ENCODE measurements around the gene PPP3CA. TPM values are rescaled to one million over a fixed set of nuclear protein-coding genes. Genes with fewer than 3 reads are reported as not detected.

Gene PPP3CA
- total RNA-seq, 6 experiments from 2014 or later: 12.1 to 14.5 (median 13.1) TPM

DNA sequence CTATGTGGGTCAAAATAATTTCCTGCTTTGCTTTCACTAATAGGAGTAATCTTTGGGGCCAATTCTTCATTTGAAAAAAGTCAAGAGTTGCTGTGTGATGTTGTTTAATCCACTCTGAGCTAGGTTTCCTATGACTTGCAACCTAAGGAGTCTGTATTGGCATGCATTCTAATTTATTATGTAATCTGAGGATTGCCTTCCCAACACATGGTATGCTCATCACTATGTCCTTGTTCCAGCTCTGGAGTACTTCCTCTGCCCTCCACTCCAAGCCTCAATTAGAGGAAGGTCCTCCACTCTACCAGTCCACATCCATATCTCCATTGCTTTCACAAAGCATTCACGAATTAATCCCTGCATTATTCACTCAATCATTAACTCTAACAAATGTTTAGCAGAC is 56.1 kb downstream of the PPP3CA start:
- Histone ChIP-seq H3K27me3 (no peaks in the 10 kb centered on the region), H3K27ac (no peak overlapping the region), H3K36me3 (no peaks in the 10 kb centered on the region), H3K9me3 (peaks cover 0 to 1% (median 0%) of the 10 kb centered on the region in 4 donors), H3K4me1 (no peaks in the 10 kb centered on the region), H3K4me3 (no peak overlapping the region)
- TF ChIP-seq POLR2A (IDR thresholded peaks at IDR 0.05): no peak
- DNase-seq (no peak), ATAC-seq (peak in 2 of 4 donors; percentile 44 to 46)
- intact Hi-C loops (cut with DNase I): no loop called here
- 30% methylated on average over 1 of the region's 1 CpG for WGBS (ENCODE audit: insufficient coverage, low coverage, low lambda C conversion rate, missing lambda C conversion rate)

DNA sequence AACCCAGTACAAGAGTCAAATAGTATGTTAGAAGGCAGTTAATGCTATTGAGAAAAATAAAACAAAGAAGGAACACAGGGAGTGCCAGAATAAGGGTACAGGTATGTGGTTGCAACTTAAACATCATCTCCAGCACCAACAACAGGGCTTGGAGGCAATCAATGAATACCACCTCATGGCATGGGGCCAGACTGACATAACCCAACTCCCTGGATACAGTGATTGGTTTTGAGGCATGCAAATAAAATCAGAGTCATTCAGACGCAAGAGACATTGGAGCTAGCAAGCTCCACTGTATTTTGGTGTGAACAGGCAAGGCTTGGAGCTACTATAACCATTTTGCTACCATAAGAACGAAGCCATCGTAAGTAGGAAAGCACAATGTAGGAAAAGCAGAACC is 56.7 kb downstream of the PPP3CA start:
- Histone ChIP-seq H3K9me3 (peaks cover 0 to 1% (median 0%) of the 10 kb centered on the region in 4 donors), H3K27ac (no peak overlapping the region), H3K4me3 (no peak overlapping the region), H3K4me1 (no peaks in the 10 kb centered on the region), H3K36me3 (no peaks in the 10 kb centered on the region), H3K27me3 (no peaks in the 10 kb centered on the region)
- DNase-seq (no peak), ATAC-seq (no peak)
- TF ChIP-seq, protein P1, sequence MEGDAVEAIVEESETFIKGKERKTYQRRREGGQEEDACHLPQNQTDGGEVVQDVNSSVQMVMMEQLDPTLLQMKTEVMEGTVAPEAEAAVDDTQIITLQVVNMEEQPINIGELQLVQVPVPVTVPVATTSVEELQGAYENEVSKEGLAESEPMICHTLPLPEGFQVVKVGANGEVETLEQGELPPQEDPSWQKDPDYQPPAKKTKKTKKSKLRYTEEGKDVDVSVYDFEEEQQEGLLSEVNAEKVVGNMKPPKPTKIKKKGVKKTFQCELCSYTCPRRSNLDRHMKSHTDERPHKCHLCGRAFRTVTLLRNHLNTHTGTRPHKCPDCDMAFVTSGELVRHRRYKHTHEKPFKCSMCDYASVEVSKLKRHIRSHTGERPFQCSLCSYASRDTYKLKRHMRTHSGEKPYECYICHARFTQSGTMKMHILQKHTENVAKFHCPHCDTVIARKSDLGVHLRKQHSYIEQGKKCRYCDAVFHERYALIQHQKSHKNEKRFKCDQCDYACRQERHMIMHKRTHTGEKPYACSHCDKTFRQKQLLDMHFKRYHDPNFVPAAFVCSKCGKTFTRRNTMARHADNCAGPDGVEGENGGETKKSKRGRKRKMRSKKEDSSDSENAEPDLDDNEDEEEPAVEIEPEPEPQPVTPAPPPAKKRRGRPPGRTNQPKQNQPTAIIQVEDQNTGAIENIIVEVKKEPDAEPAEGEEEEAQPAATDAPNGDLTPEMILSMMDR (IDR thresholded peaks at IDR 0.05): no peak
- TF ChIP-seq POLR2A (IDR thresholded peaks at IDR 0.05): no peak
- intact Hi-C loops (cut with DNase I): no loop called here
- 82% methylated on average over 3 of the region's 3 CpGs for WGBS (ENCODE audit: insufficient coverage, low coverage, low lambda C conversion rate, missing lambda C conversion rate)

DNA sequence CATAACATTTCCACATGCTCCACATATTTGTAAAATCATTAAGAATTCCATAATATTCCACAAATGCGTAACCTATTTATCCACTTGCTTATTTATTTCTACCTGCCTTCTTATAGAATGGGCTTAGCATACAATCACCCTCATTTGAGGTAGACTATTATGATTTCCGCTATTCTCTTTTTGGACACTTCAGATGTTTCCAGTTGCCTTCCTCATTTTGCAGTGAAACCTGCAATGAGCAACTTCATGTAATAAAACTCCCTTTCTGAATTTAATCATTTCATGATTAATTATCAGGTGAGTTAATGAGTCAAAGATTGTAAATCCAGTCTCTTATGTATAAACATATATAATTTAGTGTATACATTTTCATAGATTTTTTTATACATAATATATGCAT is 58.0 kb downstream of the PPP3CA start:
- DNase-seq (no peak), ATAC-seq (no peak)
- no peak overlapping the region for H3K27ac ChIP-seq
- intact Hi-C loops (cut with DNase I): no loop called here
- 75% methylated on average over 2 of the region's 2 CpGs for WGBS (ENCODE audit: insufficient coverage, low coverage, low lambda C conversion rate, missing lambda C conversion rate)
- H3K36me3 ChIP-seq: no peaks in the 10 kb centered on the region
- no peaks in the 10 kb centered on the region for H3K4me1 ChIP-seq
- H3K4me3 ChIP-seq: no peak overlapping the region
- TF ChIP-seq, protein P1 (IDR thresholded peaks at IDR 0.05): no peak
- no peak for TF ChIP-seq POLR2A (IDR thresholded peaks at IDR 0.05)
- H3K27me3 ChIP-seq: no peaks in the 10 kb centered on the region
- peaks cover 0 to 1% (median 0%) of the 10 kb centered on the region in 4 donors for H3K9me3 ChIP-seq

DNA sequence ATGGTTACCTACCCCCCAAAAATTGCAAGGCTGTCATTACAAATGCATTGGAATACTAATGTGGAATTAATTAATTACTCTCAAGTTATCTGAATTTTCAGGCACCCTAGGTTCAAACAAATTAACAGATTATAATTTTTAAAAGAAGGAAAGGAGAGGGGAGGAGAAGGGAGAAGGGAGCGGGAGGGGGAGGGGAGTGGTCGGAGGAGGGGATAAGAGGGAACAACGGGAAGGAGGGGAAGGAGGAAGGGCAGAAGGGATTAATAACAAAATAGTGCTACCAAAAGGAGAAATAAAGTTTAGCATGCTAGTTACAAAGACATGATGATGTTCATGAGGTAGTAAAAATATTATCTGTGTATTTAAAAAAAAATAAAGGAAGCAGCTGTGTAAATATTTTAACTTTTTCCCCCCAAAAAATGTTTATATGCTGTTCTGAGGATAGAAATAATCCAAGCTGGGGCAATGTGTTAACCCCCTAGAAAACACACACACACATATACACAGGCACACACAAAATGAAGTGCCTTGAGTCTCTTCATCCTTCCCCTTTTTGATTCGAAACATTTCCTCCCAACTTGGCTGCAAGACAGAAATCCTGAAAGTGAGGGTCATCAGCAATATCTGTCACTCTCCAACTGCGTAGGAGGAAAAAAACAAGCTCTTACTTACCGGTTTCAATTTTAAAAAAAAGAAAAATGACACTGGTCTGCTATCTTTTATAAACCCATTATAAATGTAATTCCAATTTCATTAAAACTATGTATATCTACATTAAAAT is 58.8 kb downstream of the PPP3CA start:
- DNase-seq (no peak), ATAC-seq (peak; percentile 50 to 71 (median 54))
- peaks cover 0 to 1% (median 0%) of the 10 kb centered on the region in 4 donors for H3K9me3 ChIP-seq
- TF ChIP-seq POLR2A (IDR thresholded peaks at IDR 0.05): no peak
- TF ChIP-seq, protein P1 (IDR thresholded peaks at IDR 0.05): no peak
- H3K4me3 ChIP-seq: no peak overlapping the region
- no peak overlapping the region for H3K27ac ChIP-seq
- H3K36me3 ChIP-seq: no peaks in the 10 kb centered on the region
- intact Hi-C loops (cut with DNase I): no loop called here
- no peaks in the 10 kb centered on the region for H3K27me3 ChIP-seq
- H3K4me1 ChIP-seq: no peaks in the 10 kb centered on the region
- 51% methylated on average over 6 of the region's 6 CpGs for WGBS (ENCODE audit: insufficient coverage, low coverage, low lambda C conversion rate, missing lambda C conversion rate)

DNA sequence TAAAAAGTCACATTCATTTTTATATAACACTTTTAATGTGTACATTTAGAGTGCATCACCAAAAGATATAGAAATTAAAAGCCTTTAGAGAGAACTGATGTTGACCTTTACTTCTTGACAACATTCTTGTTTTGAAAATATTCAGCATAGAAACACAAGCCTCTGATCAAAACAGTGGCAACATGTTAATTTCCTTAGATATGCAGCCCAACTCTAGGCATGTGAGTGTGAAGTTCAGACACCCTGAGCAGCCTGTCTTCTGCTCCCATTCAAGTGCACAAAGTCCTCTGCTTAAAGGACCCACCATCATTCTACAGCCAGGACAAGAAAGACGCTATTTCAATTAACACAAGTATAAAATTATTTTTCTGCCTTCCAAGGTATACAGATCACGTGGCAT is 60.0 kb downstream of the PPP3CA start:
- Histone ChIP-seq H3K27ac (no peak overlapping the region), H3K4me1 (no peaks in the 10 kb centered on the region), H3K36me3 (no peaks in the 10 kb centered on the region), H3K4me3 (no peak overlapping the region), H3K27me3 (no peaks in the 10 kb centered on the region), H3K9me3 (peaks cover 0 to 1% (median 0%) of the 10 kb centered on the region in 4 donors)
- TF ChIP-seq, protein P1 (IDR thresholded peaks at IDR 0.05): no peak
- intact Hi-C loops (cut with DNase I): no loop called here
- ATAC-seq (no peak), DNase-seq (no peak)
- WGBS (ENCODE audit: insufficient coverage, low coverage, low lambda C conversion rate, missing lambda C conversion rate): 74% methylated on average over 2 of the region's 2 CpGs

All from right lobe of liver (tissue), 6 donors.